ENCODE data around the gene MELTF. TPM values are rescaled to one million over a fixed set of nuclear protein-coding genes. Genes with fewer than 3 reads are reported as not detected.

MELTF gene
- total and polyA plus RNA-seq, 9 of the 15 experiments (the other 6 are each of a cell fraction or from before 2014, with no cell fraction given): 0.35 to 10.5 (median 4.5) TPM

DNA sequence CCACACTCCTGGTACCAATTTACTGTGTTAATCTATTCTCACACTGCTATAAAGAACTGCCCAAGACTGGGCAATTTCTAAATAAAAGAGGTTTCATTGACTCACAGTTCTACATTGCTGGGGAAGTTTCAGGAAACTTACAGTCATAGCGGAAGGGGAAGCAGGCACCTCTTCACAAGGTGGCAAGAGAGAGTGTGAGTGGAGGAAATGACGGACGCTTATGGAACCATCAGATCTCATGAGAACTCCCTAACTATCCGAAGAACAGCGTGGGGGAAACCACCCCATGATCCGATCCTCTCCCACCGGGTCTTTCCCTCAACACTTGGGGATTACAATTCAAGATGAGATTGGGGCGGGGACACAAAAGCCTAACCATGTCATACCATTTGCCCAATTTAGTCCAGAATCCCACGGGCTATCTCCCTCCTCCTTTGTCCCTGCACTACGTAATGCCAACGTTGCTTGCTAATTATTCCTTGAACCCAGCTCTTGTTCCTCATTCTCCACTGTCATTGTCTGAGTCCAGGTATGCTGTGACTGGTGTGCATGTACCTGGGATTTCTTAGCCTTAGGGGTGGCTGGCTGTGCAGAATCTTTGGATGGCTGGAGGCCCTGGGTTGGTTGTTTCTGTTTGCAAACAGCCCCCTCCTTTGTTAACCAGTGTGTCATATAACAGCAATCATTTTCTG is 64.4 kb downstream of the MELTF start:
- no peak overlapping the region for H2AFZ ChIP-seq (ENCODE audit: low read depth, low read length)
- in situ Hi-C loops (cut with MboI): no loop called here

More for the DNA sequence above, 64.4 kb downstream of the MELTF start:
- Histone ChIP-seq H3K9me1 (ENCODE audit: control insufficient read depth, insufficient read depth, low read length) (no peaks in the 10 kb centered on the region), H3K4me2 (ENCODE audit: insufficient read depth, low read length) (no peak overlapping the region), H3K9ac (ENCODE audit: insufficient read depth in 1 of 2, low read depth in 2 of 2, low read length in 2 of 2) (no peak overlapping the region), H4K20me1 (replicated peaks; ENCODE audit: control insufficient read depth, insufficient read depth, low read length) (no peaks in the 10 kb centered on the region), H3K9me3 (replicated peaks; ENCODE audit: control insufficient read depth, insufficient read depth, low read depth, low read length) (0 out of 2 replicates have a peak, but pooled peaks cover 3% of the 10 kb centered on the region), H3K4me3 (no peak overlapping the region), H3K36me3 (ENCODE audit: control insufficient read depth, insufficient read depth, low read length) (peaks cover 8% of the 10 kb centered on the region; the same call in 1 of the 3 replicates), H3K4me1 (replicated peaks in 1 of 2; ENCODE audit: control insufficient read depth in 2 of 2, insufficient read depth in 2 of 2, low read length in 2 of 2) (peaks cover 8 to 24% of the 10 kb centered on the region in 2 experiments; a peak in 3 of 5 replicates), H3K27me3 (ENCODE audit: control insufficient read depth in 2 of 2, insufficient read depth in 2 of 2, low read length in 2 of 2) (no peaks in the 10 kb centered on the region), H3K79me2 (ENCODE audit: control insufficient read depth, insufficient read depth, low read length) (peaks cover 12% of the 10 kb centered on the region; the same call in 2 of the 3 replicates), H3K27ac (ENCODE audit: extremely low read depth, low read depth, low read length) (no peak overlapping the region)
- TF ChIP-seq ZNF609 (CRISPR knock-in tag; IDR thresholded peaks at IDR 0.05; ENCODE audit: borderline replicate concordance): no peak
- ChIA-PET POLR2A (interaction anchor here (1.3 to 1.4 kb wide), 2 partner anchors 11 kb away, joined by 3 to 4 read pairs; no protein-coding TSS in a partner anchor), CTCF (ENCODE audit: low intra/inter-chr PET ratio) (no interaction called here)
- intact Hi-C loops (cut with micrococcal nuclease): no loop called here
- no peak for ATAC-seq
- FAIRE-seq: no peak
- DNase-seq (ENCODE audit: extremely low read depth in 1 of 4, low spot score in 3 of 4): no peak
- no TSS peak for BruUV-seq (replicated peaks)
- WGBS (ENCODE audit: insufficient coverage, low coverage, missing lambda C conversion rate): 91% methylated on average over 11 of the region's 11 CpGs

All from K562 (cell line).